ENCODE results near the gene SASH1.

Gene SASH1

GRCh38 chr6:148404456-148405054 is 61.9 kb downstream of the SASH1 start:
- DNase-seq (ENCODE audit: low read depth in 2 of 2) = no peak

- DNase-seq (ENCODE audit: low read depth in 2 of 2) = no peak
Observed at GRCh38 chr6:148405894-148406293, 63.3 kb downstream of the SASH1 start.

GRCh38 chr6:148406579-148407371 is 64.1 kb downstream of the SASH1 start:
- DNase-seq (ENCODE audit: low read depth in 2 of 2) = no peak

GRCh38 chr6:148407372-148407771 is 64.7 kb downstream of the SASH1 start:
- DNase-seq (ENCODE audit: low read depth in 2 of 2) = no peak

- DNase-seq (ENCODE audit: low read depth in 2 of 2) = no peak
Observed at GRCh38 chr6:148413321-148414091, 70.9 kb downstream of the SASH1 start.

GRCh38 chr6:148414092-148414489 is 71.5 kb downstream of the SASH1 start:
- no peak for DNase-seq (ENCODE audit: low read depth in 2 of 2)

- DNase-seq (ENCODE audit: low read depth in 2 of 2) = no peak
Observed at GRCh38 chr6:148414836-148415235, 72.2 kb downstream of the SASH1 start.

- DNase-seq (ENCODE audit: low read depth in 2 of 2) = no peak
Observed at GRCh38 chr6:148415511-148416260, 73.0 kb downstream of the SASH1 start.

GRCh38 chr6:148416330-148416965 is 73.8 kb downstream of the SASH1 start:
- DNase-seq (ENCODE audit: low read depth in 2 of 2) = no peak

GRCh38 chr6:148417045-148417444 is 74.4 kb downstream of the SASH1 start:
- no peak for DNase-seq (ENCODE audit: low read depth in 2 of 2)

GRCh38 chr6:148419430-148419829 is 76.8 kb downstream of the SASH1 start:
- DNase-seq (ENCODE audit: low read depth in 2 of 2) = no peak

- no peak for DNase-seq (ENCODE audit: low read depth in 2 of 2)
Observed at GRCh38 chr6:148422085-148422484, 79.4 kb downstream of the SASH1 start.

GRCh38 chr6:148423133-148423532 is 80.5 kb downstream of the SASH1 start:
- no peak for DNase-seq (ENCODE audit: low read depth in 2 of 2)

GRCh38 chr6:148423601-148424270 is 81.1 kb downstream of the SASH1 start:
- no peak for DNase-seq (ENCODE audit: low read depth in 2 of 2)

- no peak for DNase-seq (ENCODE audit: low read depth in 2 of 2)
Observed at GRCh38 chr6:148425443-148425842, 82.8 kb downstream of the SASH1 start.

- DNase-seq (ENCODE audit: low read depth in 2 of 2) = no peak
Observed at GRCh38 chr6:148426317-148426977, 83.8 kb downstream of the SASH1 start.

GRCh38 chr6:148427333-148427732 is 84.7 kb downstream of the SASH1 start:
- no peak for DNase-seq (ENCODE audit: low read depth in 2 of 2)

GRCh38 chr6:148429423-148429822 is 86.8 kb downstream of the SASH1 start:
- no peak for DNase-seq (ENCODE audit: low read depth in 2 of 2)

- no peak for DNase-seq (ENCODE audit: low read depth in 2 of 2)
Observed at GRCh38 chr6:148430897-148431296, 88.3 kb downstream of the SASH1 start.

GRCh38 chr6:148431413-148431812 is 88.8 kb downstream of the SASH1 start:
- no peak for DNase-seq (ENCODE audit: low read depth in 2 of 2)

Measured in stimulated activated CD4-positive, alpha-beta T cell treated with anti-CD3 and anti-CD28 coated beads, Interleukin-4, amount 100 ng/mL, for 48 hours (primary cell).